ENCODE data around the gene INF2.
"Not testable (repeated sequence)": the region's sequence is repeated elsewhere in the genome, so short reads cannot be mapped to it uniquely, and the experiment has no call there.

The INF2 gene

GRCh38 chr14:104659146-104659545 lies 30.3 kb upstream of the INF2 start:
- WGBS (ENCODE audit: extremely low coverage, insufficient coverage, low lambda C conversion rate): no CpG with 5 or more reads among the region's 5 CpGs
- Histone ChIP-seq H3K27me3 (ENCODE audit: insufficient read depth, low read length, poor library complexity) (no peaks in the 10 kb centered on the region), H3K18ac (ENCODE audit: low read length) (no peak overlapping the region), H4K5ac (ENCODE audit: low read length) (no peak overlapping the region), H4K8ac (ENCODE audit: low read depth, low read length) (no peak overlapping the region), H3K23ac (ENCODE audit: low read length) (no peak overlapping the region), H3K36me3 (ENCODE audit: control insufficient read depth, insufficient read depth, low read length) (no peaks in the 10 kb centered on the region), H3K79me2 (ENCODE audit: control insufficient read depth, insufficient read depth, low read length) (no peaks in the 10 kb centered on the region), H2BK120ac (ENCODE audit: low read depth, low read length) (no peak overlapping the region), H3K9ac (ENCODE audit: low read length) (no peak overlapping the region), H2BK5ac (ENCODE audit: low read length) (no peak overlapping the region), H3K4me3 (ENCODE audit: low read length) (no peak overlapping the region), H2AK5ac (ENCODE audit: low read length) (no peak overlapping the region), H2BK15ac (replicated peaks; ENCODE audit: low read depth) (no peak overlapping the region), H3K79me1 (ENCODE audit: low read length) (no peaks in the 10 kb centered on the region), H3K4ac (ENCODE audit: low read depth, low read length) (no peak overlapping the region), H3K4me1 (ENCODE audit: control insufficient read depth, low read depth, low read length) (no peaks in the 10 kb centered on the region), H3K56ac (ENCODE audit: low read length) (no peak overlapping the region), H3K4me2 (ENCODE audit: low read length) (no peak overlapping the region), H3K27ac (ENCODE audit: low read depth, low read length) (no peak overlapping the region)
- DNase-seq: no peak

DNA sequence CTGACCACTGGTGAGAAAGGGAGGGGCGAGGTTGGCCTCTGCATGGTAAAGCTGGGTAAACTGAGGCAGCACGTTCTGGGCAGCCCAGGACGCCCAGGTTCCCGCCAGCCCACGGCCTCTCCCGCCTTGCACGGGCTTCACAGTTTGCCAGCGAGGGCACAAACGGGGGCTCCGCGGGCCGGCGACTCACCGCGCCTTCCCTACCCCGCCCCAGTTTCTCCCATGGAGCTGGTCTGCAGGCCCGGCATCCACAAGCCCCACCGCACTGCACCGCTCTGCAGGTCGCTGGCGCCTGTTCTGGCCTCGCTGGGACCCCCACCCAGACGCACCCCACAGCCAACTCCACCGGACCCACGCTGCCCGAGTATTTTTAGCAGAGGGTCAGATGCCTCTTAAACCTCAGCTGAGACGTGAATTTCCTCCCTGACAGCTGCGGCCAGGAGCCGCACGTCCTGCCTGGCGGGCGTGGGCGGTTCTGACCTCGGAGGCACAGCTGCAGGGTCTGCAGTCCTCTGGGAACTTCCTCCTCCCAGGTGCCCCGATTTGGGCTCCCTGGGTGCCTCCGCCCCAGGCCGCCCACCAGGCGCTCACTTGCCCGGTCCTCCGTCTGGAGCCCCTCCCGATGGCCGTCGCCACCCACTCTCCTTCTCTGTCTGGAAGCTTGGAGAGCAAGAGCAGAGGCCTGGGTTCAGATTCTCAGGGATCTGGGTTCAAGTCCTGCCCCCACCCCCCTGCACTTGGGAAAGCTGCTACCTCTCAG lies 29.5 kb upstream of the INF2 start:
- no peak overlapping the region for H3K23ac ChIP-seq (ENCODE audit: low read length)
- H3K79me1 ChIP-seq (ENCODE audit: low read length): no peaks in the 10 kb centered on the region
- WGBS (ENCODE audit: extremely low coverage, insufficient coverage, low lambda C conversion rate): no CpG with 5 or more reads among the region's 43 CpGs
- no peak overlapping the region for H3K4me2 ChIP-seq (ENCODE audit: low read length)
- no peaks in the 10 kb centered on the region for H3K79me2 ChIP-seq (ENCODE audit: control insufficient read depth, insufficient read depth, low read length)
- H3K36me3 ChIP-seq (ENCODE audit: control insufficient read depth, insufficient read depth, low read length): no peaks in the 10 kb centered on the region
- H2BK5ac ChIP-seq (ENCODE audit: low read length): no peak overlapping the region
- H2BK120ac ChIP-seq (ENCODE audit: low read depth, low read length): no peak overlapping the region
- no peak for DNase-seq
- H3K9ac ChIP-seq (ENCODE audit: low read length): no peak overlapping the region
- H3K27ac ChIP-seq (ENCODE audit: low read depth, low read length): no peak overlapping the region
- no peak overlapping the region for H3K56ac ChIP-seq (ENCODE audit: low read length)
- no peak overlapping the region for H4K8ac ChIP-seq (ENCODE audit: low read depth, low read length)
- H3K27me3 ChIP-seq (ENCODE audit: insufficient read depth, low read length, poor library complexity): no peaks in the 10 kb centered on the region
- H2BK15ac ChIP-seq (replicated peaks; ENCODE audit: low read depth): no peak overlapping the region
- H3K4me3 ChIP-seq (ENCODE audit: low read length): no peak overlapping the region
- no peaks in the 10 kb centered on the region for H3K4me1 ChIP-seq (ENCODE audit: control insufficient read depth, low read depth, low read length)
- H4K5ac ChIP-seq (ENCODE audit: low read length): no peak overlapping the region
- H3K18ac ChIP-seq (ENCODE audit: low read length): no peak overlapping the region
- no peak overlapping the region for H2AK5ac ChIP-seq (ENCODE audit: low read length)
- no peak overlapping the region for H3K4ac ChIP-seq (ENCODE audit: low read depth, low read length)

- Histone ChIP-seq H3K36me3 (ENCODE audit: control insufficient read depth, insufficient read depth, low read length) (no peaks in the 10 kb centered on the region), H2BK15ac (replicated peaks; ENCODE audit: low read depth) (no peak overlapping the region), H4K8ac (ENCODE audit: low read depth, low read length) (no peak overlapping the region), H3K18ac (ENCODE audit: low read length) (no peak overlapping the region), H4K5ac (ENCODE audit: low read length) (no peak overlapping the region), H3K9ac (ENCODE audit: low read length) (no peak overlapping the region), H3K23ac (ENCODE audit: low read length) (no peak overlapping the region), H3K56ac (ENCODE audit: low read length) (no peak overlapping the region), H3K27me3 (ENCODE audit: insufficient read depth, low read length, poor library complexity) (no peaks in the 10 kb centered on the region), H3K4ac (ENCODE audit: low read depth, low read length) (no peak overlapping the region), H2BK120ac (ENCODE audit: low read depth, low read length) (no peak overlapping the region), H2BK5ac (ENCODE audit: low read length) (no peak overlapping the region), H3K4me3 (ENCODE audit: low read length) (no peak overlapping the region), H3K4me1 (ENCODE audit: control insufficient read depth, low read depth, low read length) (no peaks in the 10 kb centered on the region), H3K27ac (ENCODE audit: low read depth, low read length) (no peak overlapping the region), H3K79me2 (ENCODE audit: control insufficient read depth, insufficient read depth, low read length) (no peaks in the 10 kb centered on the region), H2AK5ac (ENCODE audit: low read length) (no peak overlapping the region), H3K79me1 (ENCODE audit: low read length) (no peaks in the 10 kb centered on the region), H3K4me2 (ENCODE audit: low read length) (no peak overlapping the region)
- no peak for DNase-seq
- WGBS (ENCODE audit: extremely low coverage, insufficient coverage, low lambda C conversion rate): no CpG with 5 or more reads among the region's 13 CpGs
Measured at GRCh38 chr14:104660597-104660996, 28.8 kb upstream of the INF2 start.

- Histone ChIP-seq H2AK5ac (ENCODE audit: low read length) (no peak overlapping the region), H3K79me2 (ENCODE audit: control insufficient read depth, insufficient read depth, low read length) (no peaks in the 10 kb centered on the region), H3K27me3 (ENCODE audit: insufficient read depth, low read length, poor library complexity) (no peaks in the 10 kb centered on the region), H3K18ac (ENCODE audit: low read length) (no peak overlapping the region), H3K56ac (ENCODE audit: low read length) (no peak overlapping the region), H3K79me1 (ENCODE audit: low read length) (no peaks in the 10 kb centered on the region), H3K27ac (ENCODE audit: low read depth, low read length) (no peak overlapping the region), H2BK5ac (ENCODE audit: low read length) (no peak overlapping the region), H4K8ac (ENCODE audit: low read depth, low read length) (no peak overlapping the region), H3K4me1 (ENCODE audit: control insufficient read depth, low read depth, low read length) (peaks cover 4% of the 10 kb centered on the region), H3K9ac (ENCODE audit: low read length) (no peak overlapping the region), H3K4me3 (ENCODE audit: low read length) (no peak overlapping the region), H3K4ac (ENCODE audit: low read depth, low read length) (no peak overlapping the region), H3K4me2 (ENCODE audit: low read length) (no peak overlapping the region), H2BK120ac (ENCODE audit: low read depth, low read length) (no peak overlapping the region), H3K36me3 (ENCODE audit: control insufficient read depth, insufficient read depth, low read length) (no peaks in the 10 kb centered on the region), H2BK15ac (replicated peaks; ENCODE audit: low read depth) (no peak overlapping the region), H4K5ac (ENCODE audit: low read length) (no peak overlapping the region), H3K23ac (ENCODE audit: low read length) (no peak overlapping the region)
- WGBS (ENCODE audit: extremely low coverage, insufficient coverage, low lambda C conversion rate): no CpG with 5 or more reads among the region's 2 CpGs
- DNase-seq: peak; percentile 42
Measured at GRCh38 chr14:104661086-104661485, 28.3 kb upstream of the INF2 start.

DNA sequence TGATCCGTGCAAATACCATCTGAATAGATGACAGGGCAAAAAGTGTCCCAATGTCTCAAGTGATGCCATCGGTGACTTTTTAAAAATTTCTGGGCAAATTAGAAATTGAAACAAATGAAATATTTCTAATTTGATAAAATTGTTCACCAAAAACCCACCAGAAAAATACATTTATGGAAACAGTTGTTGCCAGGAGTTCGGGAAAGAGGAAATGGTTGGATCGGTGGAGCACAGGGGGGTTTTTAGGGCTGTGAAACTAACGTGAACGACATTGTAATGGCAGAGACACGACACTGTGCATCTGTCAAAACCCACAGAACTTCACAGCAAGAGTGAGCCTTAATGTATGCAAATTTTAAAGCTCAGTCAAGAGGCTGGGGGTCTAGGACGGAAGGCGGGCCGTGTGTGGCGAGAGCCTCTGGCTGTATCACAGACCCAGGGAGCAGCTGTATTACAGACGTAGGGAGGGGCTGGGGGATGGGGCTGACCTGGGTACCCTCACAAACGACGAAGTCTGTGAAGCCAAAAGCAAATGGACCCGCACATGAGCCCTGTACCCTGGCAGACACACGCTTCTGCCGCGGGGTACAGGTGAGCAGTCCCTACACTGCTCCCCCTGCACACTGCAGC lies 27.8 kb upstream of the INF2 start:
- DNase-seq; H3K9ac ChIP-seq (ENCODE audit: low read length); H3K79me2 ChIP-seq (ENCODE audit: control insufficient read depth, insufficient read depth, low read length); H2AK5ac ChIP-seq (ENCODE audit: low read length); H2BK120ac ChIP-seq (ENCODE audit: low read depth, low read length); H4K5ac ChIP-seq (ENCODE audit: low read length); H3K18ac ChIP-seq (ENCODE audit: low read length); H4K8ac ChIP-seq (ENCODE audit: low read depth, low read length); H3K4ac ChIP-seq (ENCODE audit: low read depth, low read length); H3K56ac ChIP-seq (ENCODE audit: low read length); H3K4me1 ChIP-seq (ENCODE audit: control insufficient read depth, low read depth, low read length); H3K79me1 ChIP-seq (ENCODE audit: low read length); H2BK5ac ChIP-seq (ENCODE audit: low read length); H3K23ac ChIP-seq (ENCODE audit: low read length); H3K27ac ChIP-seq (ENCODE audit: low read depth, low read length); H3K4me2 ChIP-seq (ENCODE audit: low read length); H3K4me3 ChIP-seq (ENCODE audit: low read length); H2BK15ac ChIP-seq (replicated peaks; ENCODE audit: low read depth); H3K27me3 ChIP-seq (ENCODE audit: insufficient read depth, low read length, poor library complexity); H3K36me3 ChIP-seq (ENCODE audit: control insufficient read depth, insufficient read depth, low read length): not testable (repeated sequence)
- no CpG with 5 or more reads among the region's 18 CpGs for WGBS (ENCODE audit: extremely low coverage, insufficient coverage, low lambda C conversion rate)

Data from mesendoderm (in vitro differentiated cells).